ENCODE data around the gene KLF11.

DNA sequence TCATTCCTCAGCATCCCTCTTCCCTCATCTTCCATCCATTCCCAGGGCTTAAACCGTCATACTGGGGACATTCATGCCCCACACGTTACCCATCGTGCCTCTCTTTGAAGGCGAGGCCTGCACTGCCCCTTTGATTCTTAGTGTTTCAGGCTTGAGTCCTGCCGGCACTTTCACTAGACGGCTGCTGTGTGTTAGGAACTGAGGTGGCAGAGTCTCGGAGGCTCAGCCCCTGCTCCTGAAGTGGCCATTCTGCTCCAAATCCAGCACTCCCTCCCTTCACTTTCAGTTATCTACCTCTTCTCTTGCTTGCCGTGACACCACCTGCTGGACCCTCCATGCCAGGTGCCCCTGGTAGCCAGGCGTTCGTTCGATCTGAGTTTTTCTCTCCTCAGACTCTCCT is 48.9 kb upstream of the KLF11 start:
- TF ChIP-seq, protein P1, sequence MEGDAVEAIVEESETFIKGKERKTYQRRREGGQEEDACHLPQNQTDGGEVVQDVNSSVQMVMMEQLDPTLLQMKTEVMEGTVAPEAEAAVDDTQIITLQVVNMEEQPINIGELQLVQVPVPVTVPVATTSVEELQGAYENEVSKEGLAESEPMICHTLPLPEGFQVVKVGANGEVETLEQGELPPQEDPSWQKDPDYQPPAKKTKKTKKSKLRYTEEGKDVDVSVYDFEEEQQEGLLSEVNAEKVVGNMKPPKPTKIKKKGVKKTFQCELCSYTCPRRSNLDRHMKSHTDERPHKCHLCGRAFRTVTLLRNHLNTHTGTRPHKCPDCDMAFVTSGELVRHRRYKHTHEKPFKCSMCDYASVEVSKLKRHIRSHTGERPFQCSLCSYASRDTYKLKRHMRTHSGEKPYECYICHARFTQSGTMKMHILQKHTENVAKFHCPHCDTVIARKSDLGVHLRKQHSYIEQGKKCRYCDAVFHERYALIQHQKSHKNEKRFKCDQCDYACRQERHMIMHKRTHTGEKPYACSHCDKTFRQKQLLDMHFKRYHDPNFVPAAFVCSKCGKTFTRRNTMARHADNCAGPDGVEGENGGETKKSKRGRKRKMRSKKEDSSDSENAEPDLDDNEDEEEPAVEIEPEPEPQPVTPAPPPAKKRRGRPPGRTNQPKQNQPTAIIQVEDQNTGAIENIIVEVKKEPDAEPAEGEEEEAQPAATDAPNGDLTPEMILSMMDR (IDR thresholded peaks at IDR 0.05; ENCODE audit: insufficient read depth, low read length) = no peak
- TF ChIP-seq, protein P2, sequence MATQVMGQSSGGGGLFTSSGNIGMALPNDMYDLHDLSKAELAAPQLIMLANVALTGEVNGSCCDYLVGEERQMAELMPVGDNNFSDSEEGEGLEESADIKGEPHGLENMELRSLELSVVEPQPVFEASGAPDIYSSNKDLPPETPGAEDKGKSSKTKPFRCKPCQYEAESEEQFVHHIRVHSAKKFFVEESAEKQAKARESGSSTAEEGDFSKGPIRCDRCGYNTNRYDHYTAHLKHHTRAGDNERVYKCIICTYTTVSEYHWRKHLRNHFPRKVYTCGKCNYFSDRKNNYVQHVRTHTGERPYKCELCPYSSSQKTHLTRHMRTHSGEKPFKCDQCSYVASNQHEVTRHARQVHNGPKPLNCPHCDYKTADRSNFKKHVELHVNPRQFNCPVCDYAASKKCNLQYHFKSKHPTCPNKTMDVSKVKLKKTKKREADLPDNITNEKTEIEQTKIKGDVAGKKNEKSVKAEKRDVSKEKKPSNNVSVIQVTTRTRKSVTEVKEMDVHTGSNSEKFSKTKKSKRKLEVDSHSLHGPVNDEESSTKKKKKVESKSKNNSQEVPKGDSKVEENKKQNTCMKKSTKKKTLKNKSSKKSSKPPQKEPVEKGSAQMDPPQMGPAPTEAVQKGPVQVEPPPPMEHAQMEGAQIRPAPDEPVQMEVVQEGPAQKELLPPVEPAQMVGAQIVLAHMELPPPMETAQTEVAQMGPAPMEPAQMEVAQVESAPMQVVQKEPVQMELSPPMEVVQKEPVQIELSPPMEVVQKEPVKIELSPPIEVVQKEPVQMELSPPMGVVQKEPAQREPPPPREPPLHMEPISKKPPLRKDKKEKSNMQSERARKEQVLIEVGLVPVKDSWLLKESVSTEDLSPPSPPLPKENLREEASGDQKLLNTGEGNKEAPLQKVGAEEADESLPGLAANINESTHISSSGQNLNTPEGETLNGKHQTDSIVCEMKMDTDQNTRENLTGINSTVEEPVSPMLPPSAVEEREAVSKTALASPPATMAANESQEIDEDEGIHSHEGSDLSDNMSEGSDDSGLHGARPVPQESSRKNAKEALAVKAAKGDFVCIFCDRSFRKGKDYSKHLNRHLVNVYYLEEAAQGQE (IDR thresholded peaks at IDR 0.05; ENCODE audit: insufficient replicate concordance, low read depth) = no peak
